IMR-90 (cell line): ENCODE results near the gene WNT9B. TPM values are rescaled to one million over a fixed set of nuclear protein-coding genes. Genes with fewer than 3 reads are reported as not detected.

ENCODE experiments used
- ATAC-seq: fragments of 200-7000 bp; cut with Tn5 transposase; 2 replicates; pipeline ENCODE4 v1.9.1; 2020; ENCODE audit warnings: low read depth, mild to moderate bottlenecking, moderate library complexity
- BruUV-seq: library from RNA; stranded (reverse); fragments of 400-500 nt; replicated peaks from 2 replicates; lab custom pipeline; 2021; lab: Mats Ljungman, UMichigan
- CTCF ChIA-PET: fragments of 300-600 bp; formaldehyde crosslinking; extraction: SDS; loops from one replicate; lab custom pipeline; 2021; ENCODE audit warnings: antibody characterized with exemption; lab: Yijun Ruan, JAX
- POLR2A ChIA-PET: fragments of 300-600 bp; sonication (Branson Sonifier 250); formaldehyde crosslinking; loops from one replicate; lab custom pipeline; 2022; ENCODE audit warnings: antibody characterized with exemption; ENCODE audit not compliant: unreplicated experiment; lab: Charles Lee
- DNase-seq: peaks from one replicate; pipeline ENCODE4 v3.0.0; 2013
- H2AFZ ChIP-seq: replicated peaks from 2 replicates; pipeline ENCODE3; 2013; ENCODE audit warnings: low read length, mild to moderate bottlenecking; ENCODE audit not compliant: poor library complexity
- H2AK5ac ChIP-seq: 2 replicates; pipeline ENCODE4 v1.6.1; 2013; ENCODE audit warnings: low read depth, low read length, inconsistent platforms
- H2AK9ac ChIP-seq: replicated peaks from 2 replicates; pipeline ENCODE3; 2013; ENCODE audit warnings: mild to moderate bottlenecking, low read depth, low read length, moderate library complexity; ENCODE audit not compliant: poor library complexity
- H2BK120ac ChIP-seq: 2 replicates; pipeline ENCODE4 v1.6.1; 2013; ENCODE audit warnings: low read depth, low read length, inconsistent platforms
- H2BK15ac ChIP-seq: 3 replicates; pipeline ENCODE4 v1.6.1; 2013; ENCODE audit warnings: low read depth, low read length, inconsistent platforms
- H2BK20ac ChIP-seq: 2 replicates; pipeline ENCODE4 v1.6.1; 2013; ENCODE audit warnings: low read depth, mild to moderate bottlenecking, inconsistent platforms, low read length, moderate library complexity
- H2BK5ac ChIP-seq: 2 replicates; pipeline ENCODE4 v1.6.1; 2013; ENCODE audit warnings: mild to moderate bottlenecking, low read depth, low read length, inconsistent platforms; ENCODE audit not compliant: poor library complexity, severe bottlenecking
- H3K14ac ChIP-seq: replicated peaks from 2 replicates; pipeline ENCODE4 v1.6.1; 2013; ENCODE audit warnings: low read depth, low read length, inconsistent platforms
- H3K18ac ChIP-seq: 2 replicates; pipeline ENCODE4 v1.6.1; 2013; ENCODE audit warnings: low read depth, low read length, control low read depth
- H3K23ac ChIP-seq: 2 replicates; pipeline ENCODE4 v1.6.1; 2013; ENCODE audit warnings: low read depth, low read length, inconsistent platforms
- H3K27ac ChIP-seq: 2 replicates; pipeline ENCODE4 v1.5.1; 2013; ENCODE audit warnings: mild to moderate bottlenecking, control low read depth, low read length; ENCODE audit not compliant: insufficient read depth
- H3K27me3 ChIP-seq: 2 replicates; pipeline ENCODE4 v1.6.1; 2013; ENCODE audit warnings: low read length; ENCODE audit not compliant: control insufficient read depth, insufficient read depth
- H3K36me3 ChIP-seq: 2 replicates; pipeline ENCODE4 v1.6.1; 2013; ENCODE audit warnings: low read length, mixed read lengths; ENCODE audit not compliant: control insufficient read depth, insufficient read depth
- H3K4ac ChIP-seq: 2 replicates; pipeline ENCODE4 v1.6.1; 2013; ENCODE audit warnings: low read depth, low read length, inconsistent platforms
- H3K4me1 ChIP-seq: 2 replicates; pipeline ENCODE4 v1.6.1; 2013; ENCODE audit warnings: low read length, mixed read lengths; ENCODE audit not compliant: control insufficient read depth, insufficient read depth
- H3K4me2 ChIP-seq: 2 replicates; pipeline ENCODE4 v1.6.1; 2013; ENCODE audit warnings: low read depth, mild to moderate bottlenecking, control low read depth, low read length, moderate library complexity
- H3K4me3 ChIP-seq: 2 replicates; pipeline ENCODE4 v1.5.1; 2013; ENCODE audit warnings: low read depth, mild to moderate bottlenecking, control low read depth, low read length, moderate library complexity; ENCODE audit not compliant: insufficient read depth
- H3K56ac ChIP-seq: 2 replicates; pipeline ENCODE4 v1.6.1; 2013; ENCODE audit warnings: low read length, inconsistent platforms; ENCODE audit not compliant: insufficient read depth; ENCODE audit errors: extremely low read depth
- H3K79me1 ChIP-seq, 2 experiments: 2 replicates each; pipeline ENCODE4 v1.6.1; 2013; ENCODE audit warnings: low read length in 2 of 2, inconsistent platforms in 1 of 2, low read depth in 1 of 2
- H3K9ac ChIP-seq: 2 replicates; pipeline ENCODE4 v1.6.1; 2013; ENCODE audit warnings: low read depth, low read length, control low read depth
- H3K9me1 ChIP-seq: 2 replicates; pipeline ENCODE4 v1.6.1; 2013; ENCODE audit warnings: low read length, inconsistent platforms; ENCODE audit not compliant: insufficient read depth
- H3K9me3 ChIP-seq: 2 replicates; pipeline ENCODE4 v1.6.1; 2013; ENCODE audit warnings: low read length; ENCODE audit not compliant: control insufficient read depth, insufficient read depth
- H4K20me1 ChIP-seq: 2 replicates; pipeline ENCODE4 v1.6.1; 2013; ENCODE audit warnings: low read length, inconsistent platforms; ENCODE audit not compliant: insufficient read depth
- H4K5ac ChIP-seq: 2 replicates; pipeline ENCODE4 v1.6.1; 2013; ENCODE audit warnings: mild to moderate bottlenecking, low read depth, low read length, control low read depth
- H4K8ac ChIP-seq, 2 experiments: 2 replicates each; pipeline ENCODE4 v1.6.1; 2013; ENCODE audit warnings: low read depth in 2 of 2, low read length in 2 of 2, control low read depth in 1 of 2, inconsistent platforms in 1 of 2
- H4K91ac ChIP-seq: 2 replicates; pipeline ENCODE4 v1.6.1; 2013; ENCODE audit warnings: low read depth, low read length, inconsistent platforms; ENCODE audit not compliant: insufficient read depth
- CEBPB ChIP-seq: IDR thresholded peaks from 2 replicates; pipeline ENCODE4 v1.6.1; 2012; ENCODE audit warnings: low read depth, low read length, improper control_type of control experiment
- FOS ChIP-seq: fragments of 150-350 bp; IDR thresholded peaks from 2 replicates; pipeline ENCODE4 v1.6.1; 2016; ENCODE audit warnings: low read depth, low read length
- MAFK ChIP-seq: IDR thresholded peaks from 2 replicates; pipeline ENCODE4 v1.6.1; 2012; ENCODE audit warnings: low read depth, low read length, improper control_type of control experiment
- MXI1 ChIP-seq: IDR thresholded peaks from 2 replicates; pipeline ENCODE4 v1.6.1; 2012; ENCODE audit warnings: low read depth, mild to moderate bottlenecking, low read length, moderate library complexity, borderline replicate concordance
- NFE2L2 ChIP-seq: fragments of 150-350 bp; IDR thresholded peaks from 2 replicates; pipeline ENCODE4 v1.6.1; 2016; ENCODE audit warnings: low read depth, mild to moderate bottlenecking, low read length
- POLR2A ChIP-seq: IDR thresholded peaks from 2 replicates; pipeline ENCODE4 v1.6.1; 2012; ENCODE audit warnings: mild to moderate bottlenecking, low read depth, low read length
- RAD21 ChIP-seq: IDR thresholded peaks from 2 replicates; pipeline ENCODE4 v1.6.1; 2012; ENCODE audit warnings: low read length, improper control_type of control experiment
- RCOR1 ChIP-seq: IDR thresholded peaks from 2 replicates; pipeline ENCODE4 v1.6.1; 2012; ENCODE audit warnings: mild to moderate bottlenecking, low read length, improper control_type of control experiment; ENCODE audit not compliant: insufficient replicate concordance
- RFX5 ChIP-seq: IDR thresholded peaks from 2 replicates; pipeline ENCODE4 v1.8.0; 2012; ENCODE audit warnings: low read depth, mild to moderate bottlenecking, low read length, moderate library complexity
- WGBS, 2 experiments: methylation state at CpG; one replicate each; pipeline versions ENCODE4 v1.1.5 to v1.1.7; 2013; ENCODE audit warnings: missing lambda C conversion rate in 2 of 2; ENCODE audit not compliant: insufficient read length in 1 of 2; ENCODE audit errors: extremely low coverage in 2 of 2; 5-methylcytosine and 5-hydroxymethylcytosine counted together
- dilution Hi-C: fragments of 300-500 bp; cut with HindIII; formaldehyde crosslinking; loops from one replicate; pipeline ENCODE4 v1.14.3; 2018; ENCODE audit warnings: low sequenced_read_pairs; ENCODE audit not compliant: unreplicated experiment
- in situ Hi-C: fragments of 300-500 bp; cut with MboI; formaldehyde crosslinking; loops from 3 replicates; pipeline ENCODE4 v1.14.3; 2019; ENCODE audit warnings: low sequenced_read_pairs, inconsistent platforms, mixed read lengths
- intact Hi-C: fragments of 100-400 bp; cut with micrococcal nuclease; formaldehyde crosslinking; loops from 2 replicates; pipeline ENCODE4 v1.10.0; 2022
- polyA plus RNA-seq, 3 experiments: library from polyadenylated mRNA; depleted of rRNA; stranded (reverse); fragments of >200 nt; gene quantifications; 2 replicates each; pipeline ENCODE4 v1.2.3, GENCODE V29; 2012; ENCODE audit warnings: low replicate concordance in 1 of 3
- total RNA-seq: library from RNA; depleted of rRNA; stranded (reverse); fragments of >200 nt; gene quantifications from 2 replicates; pipeline ENCODE4 v1.2.3, GENCODE V29; 2012
- TF ChIP-seq, protein P1 (sequence below): conservative IDR thresholded peaks from 2 replicates; pipeline ENCODE4 v1.5.1; 2012; ENCODE audit warnings: mild to moderate bottlenecking, low read depth, low read length, improper control_type of control experiment
- TF ChIP-seq, protein P2 (sequence below): fragments of 150-350 bp; IDR thresholded peaks from 2 replicates; pipeline ENCODE4 v1.6.1; 2016; ENCODE audit warnings: low read depth, mild to moderate bottlenecking, low read length, moderate library complexity, borderline replicate concordance

WNT9B gene
- total and polyA plus RNA-seq, 2 of the 4 experiments (the other 2 are of a cell fraction), result not detected

DNA sequence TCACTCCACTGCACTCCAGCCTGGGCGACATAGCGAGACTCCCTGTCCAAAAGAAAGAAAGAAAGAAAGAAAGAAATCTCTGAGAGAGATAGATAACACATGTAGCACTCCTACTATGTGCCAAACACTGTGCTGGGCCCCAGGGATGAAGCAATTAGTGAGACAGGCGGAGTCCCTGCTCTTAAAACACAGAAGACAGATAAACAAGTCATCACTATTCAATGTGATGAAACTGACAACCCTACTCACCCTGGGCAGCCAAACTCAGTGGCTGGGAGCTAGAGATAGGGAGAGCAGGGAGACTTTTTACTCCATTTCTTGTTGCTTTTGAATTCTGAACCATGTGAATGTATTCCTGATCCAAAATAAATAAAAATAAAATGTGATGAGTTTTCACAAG lies 36.3 kb downstream of the WNT9B start:
- Histone ChIP-seq H3K9me1 (no peaks in the 10 kb centered on the region), H3K14ac (no peak overlapping the region), H2BK15ac (no peak overlapping the region), H4K91ac (no peak overlapping the region), H3K79me1 (no peaks in the 10 kb centered on the region), H2AK5ac (no peak overlapping the region), H2AK9ac (no peak overlapping the region), H3K56ac (no peak overlapping the region), H2BK5ac (no peak overlapping the region), H3K4me1 (no peaks in the 10 kb centered on the region), H3K4me2 (no peak overlapping the region), H3K36me3 (no peaks in the 10 kb centered on the region), H4K8ac (no peak overlapping the region), H2AFZ (no peak overlapping the region), H3K23ac (no peak overlapping the region), H3K27me3 (peaks cover 69% of the 10 kb centered on the region), H3K18ac (no peak overlapping the region), H3K9me3 (no peaks in the 10 kb centered on the region), H4K5ac (no peak overlapping the region), H3K9ac (no peak overlapping the region), H4K20me1 (no peaks in the 10 kb centered on the region), H3K27ac (no peak overlapping the region), H2BK120ac (no peak overlapping the region), H3K4ac (no peak overlapping the region), H3K4me3 (no peak overlapping the region), H2BK20ac (no peak overlapping the region)
- in situ Hi-C loops (no loop called here), intact Hi-C loops (no loop called here), dilution Hi-C loops (no loop called here)
- no TSS peak for BruUV-seq
- TF ChIP-seq FOS, result no peak
- TF ChIP-seq MAFK, result no peak
- TF ChIP-seq RFX5, result no peak
- no peak for TF ChIP-seq POLR2A
- no peak for TF ChIP-seq RAD21
- no peak for TF ChIP-seq NFE2L2
- no peak for TF ChIP-seq RCOR1
- TF ChIP-seq MXI1, result no peak
- TF ChIP-seq, protein P1, sequence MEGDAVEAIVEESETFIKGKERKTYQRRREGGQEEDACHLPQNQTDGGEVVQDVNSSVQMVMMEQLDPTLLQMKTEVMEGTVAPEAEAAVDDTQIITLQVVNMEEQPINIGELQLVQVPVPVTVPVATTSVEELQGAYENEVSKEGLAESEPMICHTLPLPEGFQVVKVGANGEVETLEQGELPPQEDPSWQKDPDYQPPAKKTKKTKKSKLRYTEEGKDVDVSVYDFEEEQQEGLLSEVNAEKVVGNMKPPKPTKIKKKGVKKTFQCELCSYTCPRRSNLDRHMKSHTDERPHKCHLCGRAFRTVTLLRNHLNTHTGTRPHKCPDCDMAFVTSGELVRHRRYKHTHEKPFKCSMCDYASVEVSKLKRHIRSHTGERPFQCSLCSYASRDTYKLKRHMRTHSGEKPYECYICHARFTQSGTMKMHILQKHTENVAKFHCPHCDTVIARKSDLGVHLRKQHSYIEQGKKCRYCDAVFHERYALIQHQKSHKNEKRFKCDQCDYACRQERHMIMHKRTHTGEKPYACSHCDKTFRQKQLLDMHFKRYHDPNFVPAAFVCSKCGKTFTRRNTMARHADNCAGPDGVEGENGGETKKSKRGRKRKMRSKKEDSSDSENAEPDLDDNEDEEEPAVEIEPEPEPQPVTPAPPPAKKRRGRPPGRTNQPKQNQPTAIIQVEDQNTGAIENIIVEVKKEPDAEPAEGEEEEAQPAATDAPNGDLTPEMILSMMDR, result no peak
- no peak for TF ChIP-seq CEBPB
- TF ChIP-seq, protein P2, sequence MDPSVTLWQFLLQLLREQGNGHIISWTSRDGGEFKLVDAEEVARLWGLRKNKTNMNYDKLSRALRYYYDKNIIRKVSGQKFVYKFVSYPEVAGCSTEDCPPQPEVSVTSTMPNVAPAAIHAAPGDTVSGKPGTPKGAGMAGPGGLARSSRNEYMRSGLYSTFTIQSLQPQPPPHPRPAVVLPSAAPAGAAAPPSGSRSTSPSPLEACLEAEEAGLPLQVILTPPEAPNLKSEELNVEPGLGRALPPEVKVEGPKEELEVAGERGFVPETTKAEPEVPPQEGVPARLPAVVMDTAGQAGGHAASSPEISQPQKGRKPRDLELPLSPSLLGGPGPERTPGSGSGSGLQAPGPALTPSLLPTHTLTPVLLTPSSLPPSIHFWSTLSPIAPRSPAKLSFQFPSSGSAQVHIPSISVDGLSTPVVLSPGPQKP, result no peak
- no peak for ATAC-seq
- POLR2A ChIA-PET, result no interaction called here
- DNase-seq, result no peak
- no CpG with 5 or more reads among the region's 3 CpGs for WGBS, 2 experiments
- CTCF ChIA-PET, result no interaction called here
